H1 (cell line): ENCODE results near the gene MAPK8. TPM values are rescaled to one million over a fixed set of nuclear protein-coding genes. Genes with fewer than 3 reads are reported as not detected.
A peak's percentile ranks its signal among the peaks of the same experiment; 100 is the strongest.

Experiments used
- CTCF ChIA-PET: fragments of 300-600 bp; sonication (Branson Sonifier 250); formaldehyde crosslinking; loops from one replicate; lab custom pipeline; 2021; ENCODE audit not compliant: partially characterized antibody; lab: Charles Lee
- POLR2A ChIA-PET: fragments of 300-600 bp; sonication (Branson Sonifier 250); formaldehyde crosslinking; loops from one replicate; lab custom pipeline; 2021; ENCODE audit warnings: inconsistent platforms; ENCODE audit not compliant: partially characterized antibody; lab: Charles Lee
- DNase-seq, 2 experiments: peaks; one replicate each; pipeline versions ENCODE4 v3.0.0 to v3.0.0-alpha.2; 2010 to 2022; ENCODE audit warnings: low spot score in 2 of 2, low read depth in 1 of 2, mixed read lengths in 1 of 2
- FAIRE-seq: peaks from 2 replicates; lab custom pipeline; 2011; peaks lifted over from hg19 to GRCh38; lab: Jason Lieb, UNC
- H2AFZ ChIP-seq: 2 replicates; pipeline ENCODE4 v1.8.1; 2012; ENCODE audit warnings: low read length, inconsistent platforms
- H2AK5ac ChIP-seq: 2 replicates; pipeline ENCODE4 v1.6.1; 2013; ENCODE audit warnings: low read depth, low read length
- H2BK120ac ChIP-seq: replicated peaks from 2 replicates; pipeline ENCODE3; 2013; ENCODE audit warnings: low read depth, low read length, inconsistent platforms
- H2BK12ac ChIP-seq: 2 replicates; pipeline ENCODE4 v1.6.1; 2013; ENCODE audit warnings: low read depth, low read length
- H2BK15ac ChIP-seq: 2 replicates; pipeline ENCODE4 v1.6.1; 2013; ENCODE audit warnings: low read length
- H2BK20ac ChIP-seq: 2 replicates; pipeline ENCODE4 v1.6.1; 2013; ENCODE audit warnings: low read length
- H2BK5ac ChIP-seq: 2 replicates; pipeline ENCODE4 v1.6.1; 2013; ENCODE audit warnings: low read depth, low read length
- H3K14ac ChIP-seq: 2 replicates; pipeline ENCODE4 v1.6.1; 2013; ENCODE audit warnings: inconsistent platforms; ENCODE audit not compliant: insufficient read length
- H3K18ac ChIP-seq: 2 replicates; pipeline ENCODE4 v1.6.1; 2013; ENCODE audit warnings: low read length; ENCODE audit errors: extremely low read depth
- H3K23ac ChIP-seq: 2 replicates; pipeline ENCODE4 v1.6.1; 2013; ENCODE audit warnings: inconsistent platforms; ENCODE audit not compliant: insufficient read length
- H3K23me2 ChIP-seq: 2 replicates; pipeline ENCODE4 v1.6.1; 2013; ENCODE audit warnings: low read depth, low read length
- H3K27ac ChIP-seq: 2 replicates; pipeline ENCODE4 v1.6.1; 2011; ENCODE audit warnings: low read depth, low read length, inconsistent platforms
- H3K27me3 ChIP-seq, 4 experiments: replicated peaks in 1 of 4; 1 replicate in 1 of 4; 2 replicates in 3 of 4; pipeline versions ENCODE4 v1.6.1 to v1.8.1; 2011 to 2013; ENCODE audit warnings: low read length in 3 of 4, mild to moderate bottlenecking in 3 of 4, inconsistent platforms in 2 of 4, mixed read lengths in 2 of 4, moderate library complexity in 1 of 4; ENCODE audit not compliant: control insufficient read depth in 3 of 4, insufficient read depth in 3 of 4; ENCODE audit errors: extremely low read depth in 1 of 4
- H3K36me3 ChIP-seq, 4 experiments: 2 replicates each; pipeline versions ENCODE4 v1.6.1 to v1.8.1; 2011 to 2013; ENCODE audit warnings: mild to moderate bottlenecking in 4 of 4, low read length in 3 of 4, moderate library complexity in 2 of 4, control low read depth in 1 of 4, inconsistent platforms in 1 of 4; ENCODE audit not compliant: insufficient read depth in 4 of 4, control insufficient read depth in 2 of 4
- H3K4ac ChIP-seq: replicated peaks from 2 replicates; pipeline ENCODE3; 2013; ENCODE audit warnings: low read length, low read depth, mixed read lengths, inconsistent platforms; ENCODE audit not compliant: insufficient read length
- H3K4me1 ChIP-seq, 4 experiments: replicated peaks in 1 of 4; 1 replicate in 1 of 4; 2 replicates in 3 of 4; pipeline versions ENCODE4 v1.6.1 to v1.8.1; 2011 to 2013; ENCODE audit warnings: low read length in 3 of 4, inconsistent platforms in 2 of 4, mixed read lengths in 1 of 4; ENCODE audit not compliant: insufficient read depth in 4 of 4, control insufficient read depth in 3 of 4
- H3K4me2 ChIP-seq, 2 experiments: 2 replicates each; pipeline versions ENCODE4 v1.6.1 to v1.8.1; 2011 to 2013; ENCODE audit warnings: low read depth in 2 of 2, low read length in 2 of 2, control low read depth in 1 of 2, inconsistent platforms in 1 of 2, mild to moderate bottlenecking in 1 of 2; ENCODE audit not compliant: insufficient read depth in 1 of 2
- H3K4me3 ChIP-seq, 4 experiments: fragments of 200-600, 300-600 bp in 1 of 4; sonication (generic), shearing (Covaris generic), sonication (Bioruptor Twin) in 1 of 4; 2 replicates each; pipeline versions ENCODE4 v1.5.1 to v1.8.1; 2011 to 2016; ENCODE audit warnings: low read length in 4 of 4, low read depth in 3 of 4, control low read depth in 2 of 4, inconsistent platforms in 2 of 4, mild to moderate bottlenecking in 2 of 4, mixed read lengths in 1 of 4, moderate library complexity in 1 of 4; ENCODE audit not compliant: insufficient read depth in 2 of 4; ENCODE audit errors: extremely low read depth in 1 of 4
- H3K56ac ChIP-seq: replicated peaks from 2 replicates; pipeline ENCODE3; 2013; ENCODE audit warnings: low read depth, mild to moderate bottlenecking, mixed read lengths, low read length, inconsistent platforms; ENCODE audit not compliant: insufficient read length
- H3K79me1 ChIP-seq: 2 replicates; pipeline ENCODE4 v1.6.1; 2013; ENCODE audit warnings: low read depth, low read length, control low read depth
- H3K79me2 ChIP-seq, 2 experiments: 2 replicates each; pipeline versions ENCODE4 v1.6.1 to v1.8.1; 2012 to 2013; ENCODE audit warnings: low read length in 2 of 2, mild to moderate bottlenecking in 2 of 2, inconsistent platforms in 1 of 2; ENCODE audit not compliant: insufficient read depth in 2 of 2, control insufficient read depth in 1 of 2
- H3K9ac ChIP-seq, 4 experiments: replicated peaks in 1 of 4; 1 replicate in 1 of 4; 2 replicates in 3 of 4; pipeline versions ENCODE4 v1.6.1 to v1.8.1; 2011 to 2013; ENCODE audit warnings: low read depth in 3 of 4, low read length in 3 of 4, control low read depth in 2 of 4, mild to moderate bottlenecking in 2 of 4, moderate library complexity in 2 of 4, inconsistent platforms in 1 of 4; ENCODE audit errors: extremely low read depth in 1 of 4
- H3K9me3 ChIP-seq, 2 experiments: 2 replicates each; pipeline versions ENCODE4 v1.6.1 to v1.8.1; 2012 to 2013; ENCODE audit warnings: mild to moderate bottlenecking in 2 of 2, moderate library complexity in 2 of 2, control low read depth in 1 of 2, inconsistent platforms in 1 of 2, low read depth in 1 of 2, low read length in 1 of 2, mixed read lengths in 1 of 2; ENCODE audit not compliant: insufficient read depth in 2 of 2
- H4K20me1 ChIP-seq, 2 experiments: replicated peaks in 1 of 2; 2 replicates each; pipeline versions ENCODE3 to v1.8.1; 2011 to 2013; ENCODE audit warnings: inconsistent platforms in 2 of 2, low read length in 2 of 2, mild to moderate bottlenecking in 1 of 2; ENCODE audit not compliant: insufficient read depth in 2 of 2, control insufficient read depth in 1 of 2
- H4K5ac ChIP-seq: 2 replicates; pipeline ENCODE4 v1.6.1; 2013; ENCODE audit warnings: low read length, low read depth, mixed read lengths, inconsistent platforms; ENCODE audit not compliant: insufficient read length
- H4K8ac ChIP-seq: 2 replicates; pipeline ENCODE4 v1.8.0; 2013; ENCODE audit warnings: mild to moderate bottlenecking, moderate library complexity, low read length, inconsistent platforms; ENCODE audit not compliant: insufficient read depth; ENCODE audit errors: extremely low read depth
- H4K91ac ChIP-seq: replicated peaks from 2 replicates; pipeline ENCODE3; 2013; ENCODE audit warnings: low read length, mixed read lengths, inconsistent platforms; ENCODE audit not compliant: insufficient read length
- MAFK ChIP-seq: IDR thresholded peaks from 2 replicates; pipeline ENCODE4 v1.6.1; 2012; ENCODE audit warnings: low read depth, mild to moderate bottlenecking, improper control_type of control experiment, low read length
- WGBS, 2 experiments: shearing (Covaris generic) in 1 of 2; methylation state at CpG; one replicate each; pipeline versions ENCODE4 v1.1.6 to v1.1.7; 2013 to 2015; ENCODE audit warnings: low lambda C conversion rate in 2 of 2, mixed read lengths in 2 of 2, inconsistent platforms in 1 of 2, low coverage in 1 of 2, missing lambda C conversion rate in 1 of 2; ENCODE audit not compliant: insufficient replicate concordance in 2 of 2, insufficient coverage in 1 of 2, insufficient read length in 1 of 2; ENCODE audit errors: extremely low coverage in 1 of 2, missing lambda C conversion rate in 1 of 2; 5-methylcytosine and 5-hydroxymethylcytosine counted together
- polyA plus RNA-seq, 7 experiments: library from polyadenylated mRNA; depleted of rRNA in 3 of 7; stranded (reverse) in 5 of 7; unstranded in 2 of 7; fragments of >200 nt in 5 of 7; fragments of 200-250 nt in 2 of 7; gene quantifications; 1 replicate in 5 of 7; 2 replicates in 1 of 7; 4 replicates in 1 of 7; pipeline versions ENCODE4 v1.2.1 to v1.2.3, GENCODE V29; 2011 to 2013; ENCODE audit warnings: missing spikeins in 2 of 7, mixed read lengths in 2 of 7
- total RNA-seq: library from RNA; stranded (reverse); fragmentation: NEBNext Ultra II Directional; extraction: Animal tissue kit (Norgen Biotek cat#: 25700); gene quantifications from 2 replicates; pipeline ENCODE4 v1.2.1, GENCODE V29; 2021

MAPK8 gene
- total and polyA plus RNA-seq, 2 of the 8 experiments (the other 6 are each of a cell fraction or from before 2014, with no cell fraction given): 23.3 to 71.3 TPM

- Histone ChIP-seq H3K4ac (no peak overlapping the region), H3K4me1 (peaks cover 0 to 5% (median 2%) of the 10 kb centered on the region in 4 experiments; a peak in 4 of 7 replicates), H3K9me3 (no peaks in the 10 kb centered on the region), H3K56ac (no peak overlapping the region), H3K23ac (no peak overlapping the region), H3K4me2 (no peak overlapping the region), H3K18ac (no peak overlapping the region), H3K4me3 (no peak overlapping the region), H4K91ac (no peak overlapping the region), H3K36me3 (no peaks in the 10 kb centered on the region; a peak in 1 of 8 replicates), H2AK5ac (no peak overlapping the region), H3K27me3 (no peaks in the 10 kb centered on the region), H3K79me2 (no peaks in the 10 kb centered on the region), H3K79me1 (no peaks in the 10 kb centered on the region), H4K20me1 (peaks cover 4% of the 10 kb centered on the region in 2 experiments), H3K23me2 (peaks cover 2% of the 10 kb centered on the region; the same call in 1 of the 2 replicates), H2BK20ac (no peak overlapping the region), H3K14ac (no peak overlapping the region), H3K27ac (no peak overlapping the region), H4K5ac (no peak overlapping the region), H2BK12ac (no peak overlapping the region), H3K9ac (no peak overlapping the region), H2BK15ac (no peak overlapping the region), H2AFZ (no peak overlapping the region), H4K8ac (no peak overlapping the region), H2BK120ac (no peak overlapping the region), H2BK5ac (no peak overlapping the region)
- TF ChIP-seq MAFK: no peak
- peak in 1 of 2 experiments; percentile 33 for DNase-seq
- ChIA-PET CTCF (interaction anchor here (1.1 to 10.9 kb wide), 2 partner anchors 27 to 53 kb away, joined by 3 to 141 read pairs; no protein-coding TSS in a partner anchor), POLR2A (no interaction called here)
- no peak for FAIRE-seq
- 88% methylated on average over 14 of the region's 15 CpGs; no CpG with 5 or more reads in 1 of the 2 experiments for WGBS, 2 experiments
Observed at GRCh38 chr10:48451969-48452878, 145.7 kb downstream of the MAPK8 start.
